ENCODE results near the gene FN1.

The FN1 gene

DNA sequence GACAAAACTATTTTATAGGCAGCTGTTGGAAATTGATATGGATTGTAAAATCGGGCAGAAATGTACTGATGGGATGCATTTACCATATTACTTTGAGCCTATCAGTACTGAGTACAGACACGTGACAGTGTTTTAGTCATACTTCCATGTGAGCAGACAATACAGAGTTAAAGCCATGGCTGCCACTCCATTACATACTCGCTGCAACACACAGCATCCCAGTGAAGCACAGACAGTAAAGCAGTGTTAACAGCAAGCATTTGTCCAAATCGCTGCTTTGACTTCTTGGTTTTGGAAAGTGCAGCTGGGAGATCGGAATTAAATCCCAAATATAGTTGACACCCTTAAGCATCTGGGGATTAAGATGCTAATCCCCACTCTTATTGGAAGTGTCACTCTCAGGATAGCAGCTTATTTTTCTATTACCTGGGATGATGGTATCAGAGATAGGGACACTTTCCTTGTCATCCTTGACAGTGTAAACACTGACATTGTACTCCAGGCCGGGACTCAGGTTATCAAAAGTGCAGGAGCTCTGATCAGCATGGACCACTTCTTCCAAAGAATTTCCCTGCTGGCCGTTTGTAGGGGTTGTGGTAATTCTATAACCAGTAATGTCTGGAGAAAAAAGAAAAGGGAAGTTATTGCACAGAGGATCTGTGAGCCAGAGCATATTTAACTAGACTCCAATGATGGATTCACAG lies 41.6 kb downstream of the FN1 start:
- TF ChIP-seq, protein P1, sequence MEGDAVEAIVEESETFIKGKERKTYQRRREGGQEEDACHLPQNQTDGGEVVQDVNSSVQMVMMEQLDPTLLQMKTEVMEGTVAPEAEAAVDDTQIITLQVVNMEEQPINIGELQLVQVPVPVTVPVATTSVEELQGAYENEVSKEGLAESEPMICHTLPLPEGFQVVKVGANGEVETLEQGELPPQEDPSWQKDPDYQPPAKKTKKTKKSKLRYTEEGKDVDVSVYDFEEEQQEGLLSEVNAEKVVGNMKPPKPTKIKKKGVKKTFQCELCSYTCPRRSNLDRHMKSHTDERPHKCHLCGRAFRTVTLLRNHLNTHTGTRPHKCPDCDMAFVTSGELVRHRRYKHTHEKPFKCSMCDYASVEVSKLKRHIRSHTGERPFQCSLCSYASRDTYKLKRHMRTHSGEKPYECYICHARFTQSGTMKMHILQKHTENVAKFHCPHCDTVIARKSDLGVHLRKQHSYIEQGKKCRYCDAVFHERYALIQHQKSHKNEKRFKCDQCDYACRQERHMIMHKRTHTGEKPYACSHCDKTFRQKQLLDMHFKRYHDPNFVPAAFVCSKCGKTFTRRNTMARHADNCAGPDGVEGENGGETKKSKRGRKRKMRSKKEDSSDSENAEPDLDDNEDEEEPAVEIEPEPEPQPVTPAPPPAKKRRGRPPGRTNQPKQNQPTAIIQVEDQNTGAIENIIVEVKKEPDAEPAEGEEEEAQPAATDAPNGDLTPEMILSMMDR (IDR thresholded peaks at IDR 0.05; ENCODE audit: insufficient read depth, low read length, missing control alignments): no peak
- H3K4me3 ChIP-seq (ENCODE audit: low read depth, low read length): no peak overlapping the region
- CTCF ChIA-PET: interaction anchor here (0.7 to 1.4 kb wide), 2 partner anchors 23 to 527 kb away, joined by 3 to 4 read pairs; no protein-coding TSS in a partner anchor
- POLR2A ChIA-PET: no interaction called here
- DNase-seq (ENCODE audit: low read depth, low spot score): no peak

DNA sequence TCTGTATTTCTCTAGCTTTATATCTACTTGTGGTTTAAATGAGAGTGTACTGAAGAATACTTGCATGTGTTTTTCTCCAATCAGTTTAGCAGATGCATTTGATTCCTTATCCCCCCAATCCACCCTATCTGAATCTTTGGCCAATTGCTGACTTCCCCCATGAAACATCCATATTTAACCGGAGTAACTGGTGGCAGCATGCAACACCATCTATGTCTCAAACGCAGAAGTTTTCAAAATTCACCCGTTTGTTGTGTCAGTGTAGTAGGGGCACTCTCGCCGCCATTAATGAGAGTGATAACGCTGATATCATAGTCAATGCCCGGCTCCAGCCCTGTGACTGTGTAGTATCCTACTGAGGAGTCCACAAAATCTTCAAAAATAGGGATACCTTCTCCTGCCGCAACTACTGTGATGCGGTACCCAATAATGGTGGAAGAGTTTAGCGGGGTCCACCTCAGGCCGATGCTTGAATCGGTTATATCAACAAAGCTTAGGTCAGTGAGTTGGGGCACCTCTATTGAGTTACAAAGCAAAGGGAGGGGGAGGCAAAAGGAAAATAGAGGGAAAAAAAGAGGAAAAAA lies 43.1 kb downstream of the FN1 start:
- H3K4me3 ChIP-seq (ENCODE audit: low read depth, low read length): no peak overlapping the region
- ChIA-PET CTCF (no interaction called here), POLR2A (interaction anchor here (0.6 kb wide), 1 partner anchor 16 kb away, joined by 3 read pairs; no protein-coding TSS in a partner anchor)
- TF ChIP-seq, protein P1 (IDR thresholded peaks at IDR 0.05; ENCODE audit: insufficient read depth, low read length, missing control alignments): no peak
- DNase-seq (ENCODE audit: low read depth, low spot score): no peak

DNA sequence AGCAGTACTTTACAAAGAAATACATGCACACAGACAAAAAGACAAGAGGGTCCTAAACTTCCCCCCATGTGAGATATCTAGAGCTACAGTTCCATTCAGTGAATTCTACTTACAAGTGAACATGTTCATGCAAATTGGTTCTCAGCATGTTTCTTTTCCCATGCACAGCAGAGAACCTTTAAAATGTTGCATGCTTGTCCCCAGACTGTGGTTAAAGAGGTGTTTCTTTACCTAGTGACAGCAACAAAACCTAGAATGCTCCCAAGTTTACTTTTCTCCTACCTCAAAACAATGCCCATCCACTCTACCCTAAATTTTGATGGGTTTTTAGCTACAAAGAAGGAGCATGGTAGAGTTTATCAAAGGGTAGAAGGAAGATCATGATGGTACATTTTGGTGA lies 43.7 kb downstream of the FN1 start:
- TF ChIP-seq, protein P1 (IDR thresholded peaks at IDR 0.05; ENCODE audit: insufficient read depth, low read length, missing control alignments): no peak
- ChIA-PET CTCF (interaction anchor here (1.1 kb wide), 1 partner anchor 12 kb away, joined by 3 read pairs; no protein-coding TSS in a partner anchor), POLR2A (interaction anchor here (0.6 kb wide), 1 partner anchor 15 kb away, joined by 3 read pairs; no protein-coding TSS in a partner anchor)

DNA sequence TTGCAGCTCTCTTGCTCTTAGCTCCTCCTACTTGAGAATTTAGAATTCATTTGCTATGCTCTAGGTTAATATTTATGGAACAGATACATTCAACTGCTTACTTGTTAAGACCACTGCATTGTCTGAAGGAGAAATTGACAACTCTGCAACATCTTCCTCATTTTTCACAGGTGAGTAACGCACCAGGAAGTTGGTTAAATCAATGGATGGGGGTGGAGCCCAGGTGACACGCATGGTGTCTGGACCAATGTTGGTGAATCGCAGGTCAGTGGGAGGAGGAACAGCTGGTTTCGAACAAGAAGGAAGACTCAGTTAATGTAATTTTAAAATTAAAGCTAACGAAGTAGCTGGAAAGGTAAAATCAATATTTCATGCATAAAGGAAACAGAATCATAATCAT lies 44.3 kb downstream of the FN1 start:
- DNase-seq (ENCODE audit: low read depth, low spot score): no peak
- ChIA-PET POLR2A (no interaction called here), CTCF (interaction anchor here (1.1 kb wide), 1 partner anchor 11 kb away, joined by 3 read pairs; no protein-coding TSS in a partner anchor)
- H3K4me3 ChIP-seq (ENCODE audit: low read depth, low read length): no peak overlapping the region
- TF ChIP-seq, protein P1 (IDR thresholded peaks at IDR 0.05; ENCODE audit: insufficient read depth, low read length, missing control alignments): no peak

More for the DNA sequence above, 43.7 kb downstream of the FN1 start:
- no peak overlapping the region for H3K4me3 ChIP-seq (ENCODE audit: low read depth, low read length)
- no peak for DNase-seq (ENCODE audit: low read depth, low spot score)

DNA sequence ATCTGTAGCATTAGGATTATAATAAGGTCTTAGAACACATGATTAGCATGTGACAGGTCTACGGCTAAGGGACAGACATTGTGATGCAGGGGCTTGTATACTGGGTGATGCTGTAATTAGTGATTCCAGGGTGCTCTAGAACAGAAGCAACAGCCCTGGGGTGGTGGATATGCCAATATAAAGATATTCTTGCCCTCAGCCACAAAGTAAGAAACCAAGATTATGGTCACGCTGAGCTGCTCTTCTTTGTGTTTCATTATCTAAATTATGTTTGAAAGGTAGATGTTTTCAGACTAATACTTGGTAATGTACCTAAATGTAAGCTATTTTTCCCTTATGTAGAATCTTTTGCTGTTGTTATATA lies 45.3 kb downstream of the FN1 start:
- CTCF ChIA-PET: interaction anchor here (0.7 kb wide), 1 partner anchor 540 kb away, joined by 3 read pairs; no protein-coding TSS in a partner anchor
- TF ChIP-seq, protein P1 (IDR thresholded peaks at IDR 0.05; ENCODE audit: insufficient read depth, low read length, missing control alignments): no peak
- POLR2A ChIA-PET: no interaction called here

DNA sequence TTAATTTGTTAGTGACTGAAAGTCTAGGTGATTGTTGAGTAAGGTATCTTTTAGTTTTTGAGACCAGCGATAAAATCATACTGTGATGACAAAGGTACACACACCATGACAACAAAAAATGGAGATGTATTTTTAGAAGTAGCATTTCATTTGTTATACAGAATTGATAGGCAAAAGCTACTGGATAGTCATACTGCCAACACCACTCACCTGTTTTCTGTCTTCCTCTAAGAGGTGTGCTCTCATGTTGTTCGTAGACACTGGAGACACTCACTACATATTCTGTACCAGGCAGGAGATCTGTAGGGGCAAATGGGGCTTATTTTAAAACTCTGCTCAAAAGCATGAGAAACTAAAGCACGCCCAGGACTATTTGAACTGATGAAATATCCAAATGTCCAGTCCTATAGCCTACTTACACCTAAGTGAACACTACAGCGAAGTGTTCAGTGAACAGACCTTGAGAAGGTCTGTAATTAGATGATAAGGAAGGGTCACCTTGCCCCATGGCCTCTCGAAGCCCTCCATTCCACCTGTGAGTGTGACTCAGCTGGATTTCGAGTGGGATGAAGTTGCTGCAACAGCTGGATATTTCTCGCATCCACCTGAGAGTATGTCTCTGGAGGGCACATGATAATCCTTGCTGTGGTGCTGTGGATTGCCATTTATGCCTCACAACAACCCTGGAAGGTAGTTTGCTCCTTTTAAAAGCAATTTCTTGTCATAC lies 47.7 kb downstream of the FN1 start:
- POLR2A ChIA-PET: no interaction called here
- CTCF ChIA-PET: no interaction called here
- DNase-seq (ENCODE audit: low read depth, low spot score): no peak
- TF ChIP-seq, protein P1 (IDR thresholded peaks at IDR 0.05; ENCODE audit: insufficient read depth, low read length, missing control alignments): no peak
- H3K4me3 ChIP-seq (ENCODE audit: low read depth, low read length): no peak overlapping the region

More for the DNA sequence above, 45.3 kb downstream of the FN1 start:
- DNase-seq (ENCODE audit: low read depth, low spot score): no peak
- H3K4me3 ChIP-seq (ENCODE audit: low read depth, low read length): no peak overlapping the region

Measured in AG04449 (cell line).